Dermis microvascular lymphatic vessel endothelial cell (primary cell): Measurements from ENCODE around the gene OMP. TPM values are rescaled to one million over a fixed set of nuclear protein-coding genes. Genes with fewer than 3 reads are reported as not detected.

Experiments
- total RNA-seq: library from RNA; depleted of rRNA; stranded (reverse); fragments of >200 nt; gene quantifications from 2 replicates; pipeline ENCODE4 v1.2.1, GENCODE V29; 2014

The OMP gene
- total RNA-seq, 1 donor from 2014 or later = not detected

Other genes starting within 250 kb of the OMP start
- gene ACER3, start 241.9 kb upstream of the OMP start, total RNA-seq = 20.0 and 20.2 TPM in 2 replicates
- not detected in 2 replicates for gene B3GNT6, start 68.4 kb upstream of the OMP start, total RNA-seq
- gene CAPN5, start 35.9 kb upstream of the OMP start, total RNA-seq = 3.1 and 3.5 TPM in 2 replicates
- gene MYO7A, start 25.4 kb downstream of the OMP start, total RNA-seq = 8.3 and 15.4 TPM in 2 replicates
- not detected in 2 replicates for gene GDPD4, start 198.8 kb downstream of the OMP start, total RNA-seq